NCI-H446 treated with DMSO at 0.1 percent for 48 hours (cell line): ENCODE data around the gene DIRAS2.

Experiments
- DNase-seq: peaks from one replicate; lab custom pipeline; 2025; lab: John Stamatoyannopoulos, UW

The DIRAS2 gene

DNA sequence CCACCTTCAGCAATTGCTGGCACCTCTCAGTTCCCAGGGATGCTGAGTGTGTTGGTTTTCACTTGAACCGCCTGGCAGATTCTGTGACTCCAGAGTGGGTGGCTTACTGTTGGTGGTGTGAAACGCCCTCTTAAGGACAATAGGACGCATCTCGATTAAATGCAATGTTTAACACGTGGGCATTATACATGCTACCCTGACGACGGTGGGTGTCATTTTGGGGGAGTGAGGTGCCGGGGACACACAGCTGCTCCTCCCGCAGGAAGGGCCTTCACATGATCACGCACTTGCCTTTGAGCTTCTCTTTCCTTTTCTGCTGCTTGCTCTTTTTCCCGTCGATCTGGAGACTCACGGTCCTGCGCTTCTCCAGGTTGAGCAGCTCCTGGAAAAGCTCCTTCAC is 29.7 kb downstream of the DIRAS2 start:
- no peak for DNase-seq

DNA sequence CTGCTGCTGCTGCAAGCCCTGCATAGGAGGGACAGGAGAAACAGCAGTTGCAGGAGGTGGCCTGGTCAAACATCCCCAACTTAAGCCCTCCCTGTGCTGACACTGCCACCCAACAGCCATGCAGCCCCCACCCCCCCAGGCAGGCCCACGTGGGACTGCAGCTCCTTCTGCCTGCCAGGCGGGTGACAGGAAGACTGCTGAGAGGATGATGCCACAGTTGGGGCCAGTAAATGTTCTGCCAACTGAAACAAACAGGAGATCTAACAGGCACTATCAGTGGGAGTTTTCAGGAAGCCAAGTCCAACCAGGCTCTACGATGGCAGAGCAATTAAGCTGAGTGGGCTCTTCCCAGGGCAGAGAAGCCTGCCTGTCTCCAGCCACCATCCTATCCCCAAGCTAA is 31.1 kb downstream of the DIRAS2 start:
- no peak for DNase-seq

DNA sequence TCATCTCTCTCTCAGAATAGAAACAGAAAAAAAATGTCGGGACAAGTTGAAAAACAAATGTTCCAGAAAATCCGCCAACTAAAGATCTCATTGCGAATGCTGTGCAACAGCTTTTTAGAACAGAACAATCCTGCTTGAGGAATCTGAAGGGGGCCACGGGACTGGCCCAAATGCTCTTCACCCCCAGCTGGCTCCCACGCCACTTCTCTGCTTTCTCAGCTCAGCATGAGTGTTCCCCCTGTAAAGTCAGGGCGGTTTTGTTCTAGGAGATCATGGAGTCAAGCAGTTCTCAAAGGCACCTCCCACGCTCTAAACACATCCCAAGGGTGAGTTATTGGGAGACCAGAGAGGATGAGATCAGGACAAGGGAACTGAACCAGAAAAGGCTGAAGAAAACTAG is 31.5 kb downstream of the DIRAS2 start:
- no peak for DNase-seq

DNA sequence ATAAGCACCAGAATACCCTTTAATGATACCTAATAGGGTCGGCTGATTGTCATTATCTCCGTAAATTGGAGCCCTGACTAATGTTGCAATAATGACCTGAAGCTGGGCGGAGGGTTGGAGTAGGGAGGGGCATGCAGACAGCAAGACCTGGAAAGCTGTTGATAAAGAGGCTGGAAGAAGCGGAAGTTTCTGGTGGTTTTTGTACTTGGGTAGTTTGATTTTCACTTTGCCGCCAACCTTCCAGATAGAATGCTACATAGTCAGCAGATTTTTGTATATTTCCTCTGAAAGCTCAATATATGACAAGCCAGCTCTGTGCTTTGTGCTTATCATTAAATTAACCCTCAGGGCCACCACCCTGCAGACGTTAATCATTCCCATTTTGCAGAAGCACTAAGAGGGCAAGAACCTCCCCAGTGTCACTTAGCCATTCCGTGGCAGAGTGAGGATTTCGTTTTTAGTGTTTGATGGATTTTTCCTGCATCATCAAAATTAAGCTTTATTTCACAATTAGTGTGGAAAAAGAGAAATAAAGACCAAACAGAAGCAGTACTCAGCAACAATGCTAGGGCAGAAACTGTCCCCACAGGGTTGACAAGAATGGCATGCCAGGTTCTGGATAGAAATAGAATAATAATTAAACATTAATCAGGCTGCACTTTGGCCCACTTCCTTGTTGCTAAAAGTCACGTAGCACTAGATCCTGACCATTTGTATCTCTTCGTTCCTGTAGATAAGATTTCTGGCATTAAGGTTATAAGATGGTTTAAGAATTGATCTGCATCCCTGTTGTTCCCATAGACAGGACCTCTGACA is 34.7 kb downstream of the DIRAS2 start:
- DNase-seq, result no peak

GRCh38 chr9:90600029-90600428 is 42.6 kb downstream of the DIRAS2 start:
- no peak for DNase-seq

DNA sequence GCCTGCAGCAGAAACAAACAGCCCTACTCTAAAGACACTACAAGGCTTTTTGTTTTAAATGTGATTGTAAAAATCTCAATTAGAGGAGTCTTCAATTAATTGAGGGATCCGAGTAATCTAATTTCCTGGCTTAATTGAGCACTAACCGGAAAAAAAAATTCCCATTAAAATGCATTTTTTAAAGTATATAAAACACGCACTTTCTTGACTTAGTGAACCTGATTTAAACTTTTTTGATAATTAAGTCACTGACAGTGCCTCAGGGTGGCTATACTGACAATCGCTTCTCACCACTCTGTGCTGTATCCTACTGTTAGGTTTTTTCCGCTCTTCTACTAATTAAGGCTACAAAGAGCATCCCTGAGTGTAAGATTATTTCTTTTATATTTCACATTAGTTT is 44.4 kb downstream of the DIRAS2 start:
- no peak for DNase-seq

DNA sequence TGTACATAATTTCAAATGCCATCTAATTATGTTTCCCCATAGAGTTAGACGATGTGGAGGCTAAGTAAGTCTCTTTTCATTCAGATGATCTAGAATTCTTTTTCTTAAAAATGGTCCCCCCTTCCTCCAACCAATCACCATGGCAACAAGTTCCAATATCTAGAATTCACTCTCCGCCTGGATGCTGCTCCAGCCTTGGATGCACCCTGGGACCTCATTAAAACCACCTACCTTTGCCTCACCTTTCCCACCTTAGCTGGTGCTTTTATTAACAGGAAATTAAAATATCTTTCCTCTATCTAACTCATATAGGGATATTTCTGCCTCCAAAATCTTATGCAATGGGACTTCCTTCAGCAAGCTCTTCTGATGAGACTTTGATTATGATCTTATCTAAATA is 49.0 kb downstream of the DIRAS2 start:
- no peak for DNase-seq

DNA sequence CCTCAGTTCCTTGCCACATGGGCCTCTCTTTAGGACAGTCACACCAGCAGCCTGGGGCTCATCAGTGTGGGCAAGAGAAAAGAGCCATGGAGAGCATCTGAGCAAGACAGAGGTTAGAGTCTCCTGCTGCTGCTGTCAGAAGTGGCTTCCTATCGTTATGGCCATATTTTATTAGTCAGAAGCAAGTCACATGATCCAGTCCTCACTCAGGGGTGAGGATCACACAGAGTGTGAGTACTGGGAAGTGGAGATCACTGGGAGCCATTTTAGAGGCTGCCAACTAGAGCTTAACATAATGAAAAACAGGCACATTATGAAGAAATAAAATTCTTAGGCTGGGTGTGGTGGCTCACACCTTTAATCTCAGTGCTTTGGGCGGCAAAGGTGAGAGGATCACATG is 62.0 kb downstream of the DIRAS2 start:
- DNase-seq, result no peak

GRCh38 chr9:90579181-90579580 is 63.4 kb downstream of the DIRAS2 start:
- DNase-seq, result no peak

GRCh38 chr9:90578126-90578815 is 64.4 kb downstream of the DIRAS2 start:
- no peak for DNase-seq

GRCh38 chr9:90569511-90569910 is 73.1 kb downstream of the DIRAS2 start:
- DNase-seq, result no peak

- DNase-seq, result peak; percentile 0
These were observed 74.0 kb downstream of the DIRAS2 start for GRCh38 chr9:90568667-90569066.

- no peak for DNase-seq
These were observed 80.4 kb downstream of the DIRAS2 start for GRCh38 chr9:90562229-90562628.
